ENCODE measurements around the gene RCC2.
"Not testable (repeated sequence)": the region's sequence is repeated elsewhere in the genome, so short reads cannot be mapped to it uniquely, and the experiment has no call there.

RCC2 gene

GRCh38 chr1:17471393-17471792 is 31.9 kb upstream of the RCC2 start:
- Histone ChIP-seq H3K4me1 (ENCODE audit: insufficient read depth, low read length, severe bottlenecking) (no peaks in the 10 kb centered on the region), H3K9me2 (ENCODE audit: low read depth, low read length) (no peaks in the 10 kb centered on the region), H2AFZ (ENCODE audit: low read length) (no peak overlapping the region), H3K4me3 (ENCODE audit: low read depth, low read length, poor library complexity, severe bottlenecking) (no peak overlapping the region), H3K79me2 (ENCODE audit: insufficient read depth, low read length) (no peaks in the 10 kb centered on the region), H3F3A (ENCODE audit: insufficient read depth, low read length) (no peaks in the 10 kb centered on the region), H3K27me3 (ENCODE audit: insufficient read depth, low read length) (no peaks in the 10 kb centered on the region), H3K4me2 (ENCODE audit: low read length) (no peak overlapping the region), H3K9ac (ENCODE audit: low read length) (no peak overlapping the region), H3K36me3 (ENCODE audit: insufficient read depth, low read length) (no peaks in the 10 kb centered on the region), H4K20me1 (ENCODE audit: insufficient read depth, low read length) (no peaks in the 10 kb centered on the region), H3K27ac (ENCODE audit: low read depth, low read length, poor library complexity, severe bottlenecking) (no peak overlapping the region), H3K9me3 (ENCODE audit: low read length) (no peaks in the 10 kb centered on the region)
- no peak for TF ChIP-seq EZH2 (IDR thresholded peaks at IDR 0.05; ENCODE audit: borderline replicate concordance, low read length)
- TF ChIP-seq CTCF (IDR thresholded peaks at IDR 0.05; ENCODE audit: low read length), result no peak

- Histone ChIP-seq H3F3A (ENCODE audit: insufficient read depth, low read length) (no peaks in the 10 kb centered on the region), H3K36me3 (ENCODE audit: insufficient read depth, low read length) (no peaks in the 10 kb centered on the region), H3K9me2 (ENCODE audit: low read depth, low read length) (no peaks in the 10 kb centered on the region), H3K9me3 (ENCODE audit: low read length) (no peaks in the 10 kb centered on the region), H4K20me1 (ENCODE audit: insufficient read depth, low read length) (no peaks in the 10 kb centered on the region), H3K4me2 (ENCODE audit: low read length) (no peak overlapping the region), H3K4me3 (ENCODE audit: low read depth, low read length, poor library complexity, severe bottlenecking) (no peak overlapping the region), H3K9ac (ENCODE audit: low read length) (no peak overlapping the region), H3K27ac (ENCODE audit: low read depth, low read length, poor library complexity, severe bottlenecking) (no peak overlapping the region), H3K79me2 (ENCODE audit: insufficient read depth, low read length) (no peaks in the 10 kb centered on the region), H3K4me1 (ENCODE audit: insufficient read depth, low read length, severe bottlenecking) (no peaks in the 10 kb centered on the region), H3K27me3 (ENCODE audit: insufficient read depth, low read length) (no peaks in the 10 kb centered on the region), H2AFZ (ENCODE audit: low read length) (no peak overlapping the region)
- no peak for TF ChIP-seq EZH2 (IDR thresholded peaks at IDR 0.05; ENCODE audit: borderline replicate concordance, low read length)
- TF ChIP-seq CTCF (IDR thresholded peaks at IDR 0.05; ENCODE audit: low read length), result no peak
Measured at GRCh38 chr1:17470021-17470799, 30.7 kb upstream of the RCC2 start.

- H3K9ac ChIP-seq (ENCODE audit: low read length); H3K36me3 ChIP-seq (ENCODE audit: insufficient read depth, low read length); H3K4me3 ChIP-seq (ENCODE audit: low read depth, low read length, poor library complexity, severe bottlenecking); H3F3A ChIP-seq (ENCODE audit: insufficient read depth, low read length); H3K4me1 ChIP-seq (ENCODE audit: insufficient read depth, low read length, severe bottlenecking); H3K4me2 ChIP-seq (ENCODE audit: low read length); H3K9me2 ChIP-seq (ENCODE audit: low read depth, low read length); H2AFZ ChIP-seq (ENCODE audit: low read length); H3K9me3 ChIP-seq (ENCODE audit: low read length); H3K79me2 ChIP-seq (ENCODE audit: insufficient read depth, low read length); H4K20me1 ChIP-seq (ENCODE audit: insufficient read depth, low read length); H3K27me3 ChIP-seq (ENCODE audit: insufficient read depth, low read length); H3K27ac ChIP-seq (ENCODE audit: low read depth, low read length, poor library complexity, severe bottlenecking): not testable (repeated sequence)
Measured at GRCh38 chr1:17468357-17469265, 29.1 kb upstream of the RCC2 start.

All from OCI-LY1 (cell line).